Prostate gland (tissue), 2 donors: ENCODE measurements around the gene DNAJB5.

Experiments
- CTCF ChIP-seq, 4 experiments: fragments of 200-600 bp in 2 of 4; fragments of 450-650 bp in 2 of 4; sonication (generic) in 2 of 4; IDR thresholded peaks; 1 replicate in 3 of 4; 2 replicates in 1 of 4; pipeline ENCODE4 v1.5.1; 2016 to 2019; ENCODE audit warnings: antibody characterized with exemption in 4 of 4, mild to moderate bottlenecking in 2 of 4, moderate library complexity in 2 of 4
- POLR2A ChIP-seq: fragments of 450-650 bp; IDR thresholded peaks from one replicate; pipeline ENCODE4 v1.6.1; 2016; ENCODE audit warnings: antibody characterized with exemption, mild to moderate bottlenecking
- POLR2AphosphoS5 ChIP-seq: sonication (generic); formaldehyde crosslinking; IDR thresholded peaks from one replicate; pipeline ENCODE4 v1.6.1; 2017; ENCODE audit warnings: antibody characterized with exemption

- no peak for TF ChIP-seq POLR2A
- TF ChIP-seq CTCF (IDR thresholded peaks at IDR 0.05): no peak
- no peak for TF ChIP-seq POLR2AphosphoS5
These were observed 9.3 kb upstream of the DNAJB5 start for GRCh38 chr9:34980181-34980761.
